HAP-1 (cell line): Measurements from ENCODE around the gene POLL.
"Not testable (repeated sequence)": the region's sequence is repeated elsewhere in the genome, so short reads cannot be mapped to it uniquely, and the experiment has no call there.

Experiments used
- DNase-seq, 2 experiments: peaks; one replicate each; pipeline ENCODE4 v3.0.0-alpha.2; 2016 to 2020; ENCODE audit warnings: low spot score in 2 of 2
- H3K27me3 ChIP-seq: fragments of 250-450 bp; sonication (Bioruptor Pico); 2 replicates; pipeline ENCODE4 v1.5.1; 2020; ENCODE audit warnings: low read depth, mild to moderate bottlenecking, moderate library complexity
- H3K36me3 ChIP-seq: fragments of 250-450 bp; sonication (Bioruptor Pico); replicated peaks from 2 replicates; pipeline ENCODE4 v1.5.1; 2020; ENCODE audit warnings: mild to moderate bottlenecking
- H3K4me1 ChIP-seq: fragments of 250-450 bp; sonication (Bioruptor Pico); 2 replicates; pipeline ENCODE4 v1.5.1; 2020; ENCODE audit warnings: mild to moderate bottlenecking
- H3K4me3 ChIP-seq: fragments of 250-450 bp; sonication (Bioruptor Pico); 2 replicates; pipeline ENCODE4 v1.5.1; 2020; ENCODE audit warnings: mild to moderate bottlenecking, moderate library complexity
- H3K9me3 ChIP-seq: fragments of 250-450 bp; sonication (Bioruptor Pico); 2 replicates; pipeline ENCODE4 v1.5.1; 2020; ENCODE audit warnings: mild to moderate bottlenecking, moderate library complexity
- in situ Hi-C: fragments of 300-500 bp; cut with MboI; formaldehyde crosslinking; loops from 3 replicates; pipeline ENCODE4 v1.14.3; 2020; ENCODE audit warnings: low sequenced_read_pairs, inconsistent platforms, mixed read lengths

The POLL gene

DNA sequence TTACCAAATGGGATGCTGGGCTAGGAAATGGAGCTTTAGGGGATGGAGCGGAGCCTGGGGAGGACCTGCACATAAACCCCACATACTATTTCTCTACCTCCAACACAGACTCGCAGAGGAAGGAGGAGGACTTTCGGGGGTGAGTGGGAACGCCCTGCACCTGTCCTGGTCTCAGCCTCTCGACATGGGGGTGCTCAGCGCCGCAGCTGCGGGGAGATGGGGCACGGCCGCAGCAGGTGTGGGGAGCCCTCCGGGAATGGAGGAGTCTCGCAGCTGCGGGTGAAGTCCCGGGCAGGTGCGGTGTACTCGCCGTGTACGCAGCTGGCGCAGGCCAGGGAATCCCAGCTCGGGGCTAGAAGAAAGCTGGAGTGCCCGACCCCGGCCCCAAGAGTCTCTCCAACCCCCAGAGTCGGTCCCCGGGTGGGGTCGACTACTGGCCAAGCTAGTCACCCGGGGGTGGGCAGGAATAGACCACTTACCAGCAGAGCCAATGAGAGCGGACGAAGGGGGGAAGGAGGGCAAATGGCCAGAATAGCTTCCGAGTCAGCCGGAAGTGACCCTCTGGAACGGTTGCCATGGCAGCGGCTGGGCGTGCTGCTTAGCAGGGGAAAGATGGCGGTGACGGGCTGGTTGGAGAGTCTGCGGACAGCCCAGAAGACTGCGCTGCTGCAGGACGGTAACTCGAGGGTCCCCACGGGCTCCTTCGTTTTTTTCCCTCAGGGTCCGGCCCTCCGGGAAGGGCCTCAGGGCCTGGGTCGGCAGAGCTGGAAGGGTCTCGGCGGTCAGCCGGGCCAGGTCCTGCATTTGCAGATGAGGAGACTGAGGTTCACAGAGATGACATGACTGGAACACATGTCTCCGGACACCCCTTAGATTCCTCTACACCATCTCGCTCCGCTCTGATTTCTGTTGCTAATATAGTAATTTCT, at the start of gene POLL, which contains the start of gene DPCD:
POLL (minus strand) TSS at position 533 of the 929 bp plus-strand sequence. CDS start 897 bp downstream, outside the sequence.
DPCD (plus strand) TSS at position 597 of the 929 bp plus-strand sequence; CDS start at position 613, 16 bp downstream.
- Histone ChIP-seq H3K4me1 (no peaks in the 10 kb centered on the region; the same call in 1 of the 2 replicates), H3K9me3 (no peaks in the 10 kb centered on the region), H3K36me3 (peaks cover 18% of the 10 kb centered on the region), H3K27me3 (no peaks in the 10 kb centered on the region), H3K4me3 (peak within 1 kb of the TSS; percentile 80)
- DNase-seq: peak; percentile 89 to 98
- in situ Hi-C loops: no loop called here

DNA sequence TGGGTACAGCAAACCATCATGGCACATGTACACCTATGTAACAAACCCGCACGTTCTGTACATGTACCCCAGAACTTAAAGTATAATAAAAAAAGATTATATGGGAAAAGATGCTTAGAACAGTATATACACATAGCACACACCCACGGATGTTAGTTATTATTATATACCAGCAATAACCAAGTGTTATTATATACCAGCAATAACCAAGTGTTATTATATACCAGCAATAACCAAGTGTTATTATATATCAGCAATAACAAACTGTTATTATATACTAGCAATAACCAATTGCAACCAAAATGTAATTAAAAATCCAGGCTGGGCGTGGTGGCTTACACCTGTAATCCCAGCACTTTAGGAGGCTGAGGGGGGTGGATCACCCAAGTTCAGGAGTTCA, 45.5 kb upstream of the POLL start:
- DNase-seq, in situ Hi-C loops, H3K4me1 ChIP-seq, H3K36me3 ChIP-seq, H3K9me3 ChIP-seq, H3K4me3 ChIP-seq, H3K27me3 ChIP-seq: not testable (repeated sequence)

DNA sequence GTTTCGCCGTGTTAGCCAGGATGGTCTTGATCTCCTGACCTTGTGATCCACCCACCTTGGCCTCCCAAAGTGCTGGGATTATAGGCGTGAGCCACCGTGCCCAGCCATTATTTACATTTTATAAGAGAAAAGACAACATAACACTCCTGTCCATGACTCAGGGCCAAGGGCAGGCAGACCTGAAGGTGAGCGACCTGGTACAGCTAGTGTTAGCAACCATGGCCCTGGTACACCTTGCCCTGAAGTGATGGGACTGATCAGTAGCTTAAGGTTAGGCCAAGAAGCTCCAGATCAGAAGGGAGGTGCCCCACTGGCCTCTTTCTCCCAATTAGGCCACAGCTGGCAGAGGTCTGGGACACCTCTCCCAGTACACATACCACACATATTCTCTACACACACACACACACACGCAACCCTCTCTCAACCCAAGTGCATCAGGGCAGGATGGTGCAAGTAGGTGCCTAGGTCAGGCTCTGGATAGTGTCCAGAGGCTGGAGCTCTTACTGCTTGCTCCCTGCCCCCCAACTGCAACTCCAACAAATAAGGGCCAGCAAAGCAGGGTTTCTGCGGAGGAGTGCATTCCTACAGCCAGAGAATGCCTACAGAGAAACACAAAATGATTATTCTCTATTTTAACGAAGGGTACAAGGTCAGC, 43.9 kb upstream of the POLL start:
- Histone ChIP-seq H3K27me3 (no peaks in the 10 kb centered on the region; the same call in 1 of the 2 replicates), H3K9me3 (no peaks in the 10 kb centered on the region), H3K4me1 (no peaks in the 10 kb centered on the region), H3K4me3 (no peak overlapping the region), H3K36me3 (no peaks in the 10 kb centered on the region)
- in situ Hi-C loops: no loop called here
- no peak for DNase-seq

DNA sequence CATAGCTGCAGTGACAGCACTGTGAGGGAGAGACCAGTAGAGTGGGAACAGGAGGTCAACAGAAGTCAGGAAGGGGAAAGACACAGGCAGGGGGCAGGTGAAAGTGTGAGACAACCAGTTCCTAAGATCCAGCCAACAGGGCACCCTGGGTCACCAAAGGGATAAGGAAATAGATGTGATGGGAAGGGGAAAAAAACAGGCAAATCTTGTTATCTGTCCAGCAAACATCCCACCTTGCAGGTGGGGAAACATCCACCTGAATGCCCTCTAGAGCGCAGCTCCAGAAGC, 42.5 kb upstream of the POLL start:
- Histone ChIP-seq H3K36me3 (no peaks in the 10 kb centered on the region), H3K27me3 (no peaks in the 10 kb centered on the region; the same call in 1 of the 2 replicates), H3K4me3 (no peak overlapping the region), H3K9me3 (no peaks in the 10 kb centered on the region), H3K4me1 (no peaks in the 10 kb centered on the region)
- in situ Hi-C loops: no loop called here
- no peak for DNase-seq

DNA sequence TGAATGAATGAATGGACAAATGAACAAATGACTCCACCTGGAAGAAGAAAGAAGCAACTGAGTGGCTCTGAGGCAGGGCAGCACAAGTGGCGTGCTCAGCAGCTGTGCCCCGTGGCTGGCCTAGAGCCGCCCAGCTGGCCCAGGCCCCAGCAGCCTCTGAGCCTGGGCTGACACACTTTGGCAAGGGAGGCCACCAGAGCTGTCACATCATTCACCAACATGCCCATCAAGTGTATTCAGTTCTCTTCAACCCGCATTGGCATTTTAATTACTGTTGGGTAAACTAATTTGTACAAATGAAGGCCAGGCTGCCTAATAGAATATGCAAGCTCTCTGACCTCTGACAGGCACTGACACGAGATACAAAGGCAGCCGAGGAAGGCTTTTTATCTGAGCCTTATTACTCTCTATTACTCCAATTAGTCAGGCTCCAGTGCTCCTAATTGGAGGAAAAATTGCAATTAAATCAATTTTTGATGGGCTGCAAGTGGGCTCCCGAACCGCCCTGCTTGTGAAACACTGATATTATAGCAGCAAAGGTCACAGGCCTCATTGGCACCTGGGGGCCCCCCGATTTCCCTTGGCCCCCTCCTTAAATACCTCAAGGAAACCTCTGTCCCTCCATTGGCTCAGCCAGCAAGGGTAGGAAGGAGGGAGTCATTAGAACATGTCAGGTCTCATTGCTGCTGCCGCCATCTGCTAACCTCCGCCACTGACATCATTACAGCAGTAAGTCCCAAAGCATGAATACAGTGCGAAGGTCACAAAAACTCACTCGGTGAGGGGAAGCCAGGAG, 42.0 kb upstream of the POLL start:
- no peaks in the 10 kb centered on the region for H3K36me3 ChIP-seq

DNA sequence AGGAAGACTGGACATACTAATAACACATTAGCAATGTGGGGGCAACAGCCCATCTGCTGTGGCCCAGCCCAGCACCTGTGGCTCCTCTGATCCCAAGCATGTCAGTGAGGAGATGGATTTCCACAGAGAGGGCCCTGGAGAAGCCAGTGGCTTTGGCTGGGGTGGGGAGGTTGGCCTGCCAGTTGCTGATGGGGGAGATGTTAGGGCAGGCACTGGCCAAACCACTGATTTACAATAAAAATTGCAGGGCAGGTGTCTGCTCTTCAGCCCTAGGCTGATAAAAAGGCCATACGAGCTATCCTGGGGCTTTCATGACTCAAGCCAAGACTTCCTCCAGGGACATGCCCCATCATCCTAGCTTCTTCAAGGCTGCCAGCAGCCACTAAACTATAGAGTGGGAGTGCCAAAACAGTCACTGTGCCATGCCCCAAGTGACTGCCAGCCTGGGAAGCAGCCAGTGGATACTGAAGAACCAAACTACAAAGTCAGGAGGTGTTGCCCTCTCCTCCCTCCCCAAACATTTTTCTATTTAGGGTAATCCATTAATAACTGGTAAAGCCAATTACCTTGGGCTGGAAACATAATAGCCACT, 37.9 kb upstream of the POLL start:
- Histone ChIP-seq H3K27me3 (no peaks in the 10 kb centered on the region), H3K36me3 (0 out of 2 replicates have a peak, but pooled peaks cover 3% of the 10 kb centered on the region), H3K4me3 (no peak overlapping the region), H3K4me1 (no peaks in the 10 kb centered on the region), H3K9me3 (no peaks in the 10 kb centered on the region)
- no peak for DNase-seq
- in situ Hi-C loops: no loop called here

More for the DNA sequence above, 42.0 kb upstream of the POLL start:
- no peak overlapping the region for H3K4me3 ChIP-seq
- no peaks in the 10 kb centered on the region for H3K4me1 ChIP-seq
- DNase-seq: no peak
- H3K27me3 ChIP-seq: no peaks in the 10 kb centered on the region; the same call in 1 of the 2 replicates
- in situ Hi-C loops: no loop called here
- H3K9me3 ChIP-seq: no peaks in the 10 kb centered on the region

DNA sequence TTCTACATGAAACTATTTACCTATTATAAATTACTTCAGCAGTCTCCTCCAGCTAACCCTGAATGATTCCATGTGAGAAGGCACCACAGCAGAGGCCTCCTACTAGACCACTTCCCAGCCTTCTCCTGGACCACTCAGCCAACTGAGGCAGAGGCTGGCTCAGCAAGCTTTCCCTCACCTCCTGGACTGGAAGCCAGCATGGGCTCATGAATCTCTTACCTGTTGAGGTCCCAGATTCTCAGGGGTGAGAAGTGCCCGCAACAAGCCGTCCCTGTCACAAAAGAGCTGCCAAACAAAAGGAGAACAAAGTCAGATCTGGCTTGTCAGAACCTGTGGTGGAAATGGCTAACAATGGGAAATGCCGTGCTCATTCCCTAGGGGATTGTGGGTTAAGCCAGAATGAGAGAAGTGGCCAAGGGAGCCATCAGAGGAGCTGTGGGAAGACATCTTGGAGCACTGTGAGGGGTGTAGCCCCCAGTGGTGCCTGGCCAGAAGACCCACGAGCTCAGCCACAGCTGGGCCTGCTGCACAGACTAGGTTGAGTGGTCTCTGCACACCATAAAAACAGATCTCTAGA, 36.6 kb upstream of the POLL start:
- Histone ChIP-seq H3K27me3 (no peaks in the 10 kb centered on the region), H3K4me3 (no peak overlapping the region), H3K9me3 (no peaks in the 10 kb centered on the region), H3K36me3 (0 out of 2 replicates have a peak, but pooled peaks cover 3% of the 10 kb centered on the region), H3K4me1 (no peaks in the 10 kb centered on the region)
- DNase-seq: peak in 1 of 2 experiments; percentile 53
- in situ Hi-C loops: loop anchor here (25.0 kb wide), 1 partner anchor 388 kb away; no protein-coding TSS in a partner anchor

DNA sequence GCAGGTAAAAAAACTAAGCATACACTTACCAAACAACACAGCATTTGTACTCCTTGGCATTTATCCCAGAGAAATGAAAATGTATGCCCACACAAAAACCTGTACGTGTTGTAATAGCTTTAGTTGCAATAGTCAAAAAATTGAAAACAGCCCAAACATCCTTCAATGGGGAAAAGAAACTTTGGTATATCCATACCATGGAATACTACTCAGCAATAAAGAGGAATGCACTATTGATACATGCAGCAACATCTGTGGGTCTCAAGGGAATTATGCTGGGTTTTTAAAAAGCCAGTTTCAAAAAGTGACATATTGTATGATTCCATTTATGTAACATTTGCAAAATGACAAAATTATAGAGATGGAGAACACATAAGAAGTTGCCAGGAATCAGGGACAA, 35.5 kb upstream of the POLL start:
- in situ Hi-C loops: loop anchor here (25.0 kb wide), 1 partner anchor 389 kb away; no protein-coding TSS in a partner anchor
- DNase-seq: no peak
- 0 out of 2 replicates have a peak, but pooled peaks cover 3% of the 10 kb centered on the region for H3K36me3 ChIP-seq

DNA sequence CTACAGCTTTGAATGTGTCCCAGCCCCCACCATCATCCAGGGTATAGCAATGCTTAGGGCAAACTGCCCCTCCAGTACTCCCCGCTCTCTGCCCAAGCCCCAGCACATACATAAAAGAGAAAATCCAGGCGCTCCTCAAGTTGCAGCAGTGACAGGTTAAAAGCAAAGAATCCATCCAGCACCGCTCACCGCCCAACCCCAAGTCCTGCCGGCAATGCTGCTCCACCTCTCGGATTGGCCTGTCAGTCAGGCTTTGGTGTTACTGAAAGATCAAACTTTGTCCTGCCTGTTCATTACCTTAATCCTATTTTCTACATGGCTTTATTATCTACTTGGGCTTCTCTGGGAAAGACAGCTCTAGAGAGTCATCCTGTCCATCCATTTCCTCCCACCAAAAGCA, 31.9 kb upstream of the POLL start:
- in situ Hi-C loops: loop anchor here (25.0 kb wide), 1 partner anchor 392 kb away; no protein-coding TSS in a partner anchor
- Histone ChIP-seq H3K36me3 (0 out of 2 replicates have a peak, but pooled peaks cover 3% of the 10 kb centered on the region), H3K4me1 (no peaks in the 10 kb centered on the region), H3K9me3 (no peaks in the 10 kb centered on the region), H3K4me3 (no peak overlapping the region), H3K27me3 (no peaks in the 10 kb centered on the region)
- DNase-seq: no peak

More for the DNA sequence above, 35.5 kb upstream of the POLL start:
- no peaks in the 10 kb centered on the region for H3K9me3 ChIP-seq
- no peaks in the 10 kb centered on the region for H3K27me3 ChIP-seq
- no peak overlapping the region for H3K4me3 ChIP-seq
- no peaks in the 10 kb centered on the region for H3K4me1 ChIP-seq

DNA sequence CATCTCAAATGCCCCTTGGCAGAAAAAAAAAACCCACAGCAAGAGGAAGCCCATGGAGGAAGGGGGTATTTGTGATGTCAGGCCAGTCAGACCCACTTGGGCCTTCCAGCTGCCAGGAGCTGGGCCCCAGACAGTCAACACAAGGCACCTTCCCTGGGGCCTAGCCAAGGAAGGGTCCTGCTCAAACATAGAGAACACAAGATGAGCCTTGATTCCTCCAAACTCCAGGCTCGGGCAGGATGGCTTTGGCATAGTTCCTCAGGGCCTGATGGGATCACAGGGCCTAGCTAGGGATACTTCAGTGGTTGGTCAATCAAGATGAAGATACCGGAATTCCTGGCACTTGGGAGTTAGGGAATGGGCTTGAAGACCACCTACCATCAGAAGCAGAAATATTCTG, 30.8 kb upstream of the POLL start:
- no peak for DNase-seq
- Histone ChIP-seq H3K27me3 (no peaks in the 10 kb centered on the region), H3K9me3 (no peaks in the 10 kb centered on the region), H3K4me1 (no peaks in the 10 kb centered on the region), H3K36me3 (0 out of 2 replicates have a peak, but pooled peaks cover 3% of the 10 kb centered on the region), H3K4me3 (no peak overlapping the region)
- in situ Hi-C loops: loop anchor here (25.0 kb wide), 1 partner anchor 393 kb away; no protein-coding TSS in a partner anchor

DNA sequence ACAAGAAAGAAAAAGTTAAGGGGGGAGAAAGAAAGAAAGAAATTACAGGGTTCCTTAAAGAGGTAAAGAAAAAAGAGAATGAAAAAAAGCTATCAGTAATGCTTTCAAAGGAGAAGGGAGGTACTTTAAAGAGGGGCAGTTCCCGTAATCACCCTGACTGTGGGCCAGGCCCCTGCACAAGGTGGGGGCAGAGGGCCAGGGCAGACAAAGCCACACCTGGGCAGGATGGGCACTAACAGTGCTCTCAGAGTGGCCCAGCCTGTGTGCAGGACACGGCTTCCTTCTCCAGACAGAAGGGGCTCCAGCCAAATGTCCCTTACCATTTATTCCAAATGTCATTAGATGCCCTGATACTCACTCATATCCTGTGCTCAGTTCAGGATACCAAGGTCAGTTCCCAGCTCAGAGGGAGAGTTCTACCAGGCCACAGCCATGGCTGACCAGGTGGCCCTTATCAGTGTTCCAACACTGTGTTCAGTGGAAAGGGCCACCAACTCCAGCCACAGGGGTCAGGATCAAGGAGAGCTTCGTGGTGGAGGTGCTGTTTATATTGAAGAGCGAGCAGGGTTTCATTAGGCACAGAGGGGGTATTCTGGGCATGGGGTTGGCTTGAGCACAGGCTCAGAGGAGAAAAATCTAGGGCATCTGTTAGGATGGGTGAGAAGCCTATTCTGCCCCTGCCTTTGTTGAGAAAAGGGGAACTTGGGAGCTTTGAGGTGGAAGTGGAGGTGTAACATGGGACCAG, 29.9 kb upstream of the POLL start:
- Histone ChIP-seq H3K27me3 (no peaks in the 10 kb centered on the region), H3K36me3 (no peaks in the 10 kb centered on the region), H3K4me1 (no peaks in the 10 kb centered on the region), H3K4me3 (no peak overlapping the region), H3K9me3 (no peaks in the 10 kb centered on the region)
- in situ Hi-C loops: loop anchor here (25.0 kb wide), 1 partner anchor 394 kb away; no protein-coding TSS in a partner anchor
- no peak for DNase-seq
